Measurements from ENCODE around the gene PCF11. TPM values are rescaled to one million over a fixed set of nuclear protein-coding genes. Genes with fewer than 3 reads are reported as not detected.

PCF11 gene
- total RNA-seq, 2 donors from 2014 or later: 53.4 to 74.2 TPM

GRCh38 chr11:83116015-83116641 is 40.8 kb upstream of the PCF11 start:
- Histone ChIP-seq H3K9me3 (no peaks in the 10 kb centered on the region), H3K4me3 (no peak overlapping the region), H3K27me3 (no peaks in the 10 kb centered on the region), H3K27ac (no peak overlapping the region), H3K36me3 (replicated peaks in 1 of 2; ENCODE audit: insufficient read depth in 1 of 2, low read depth in 2 of 2) (no peaks in the 10 kb centered on the region), H3K4me1 (no peaks in the 10 kb centered on the region)
- DNase-seq (no peak), ATAC-seq (no peak)
- intact Hi-C loops (cut with DNase I): no loop called here
- WGBS, 2 donors: 80 to 94% methylated on average over 3 of the region's 3 CpGs
- TF ChIP-seq CTCF (IDR thresholded peaks at IDR 0.05): no peak

DNA sequence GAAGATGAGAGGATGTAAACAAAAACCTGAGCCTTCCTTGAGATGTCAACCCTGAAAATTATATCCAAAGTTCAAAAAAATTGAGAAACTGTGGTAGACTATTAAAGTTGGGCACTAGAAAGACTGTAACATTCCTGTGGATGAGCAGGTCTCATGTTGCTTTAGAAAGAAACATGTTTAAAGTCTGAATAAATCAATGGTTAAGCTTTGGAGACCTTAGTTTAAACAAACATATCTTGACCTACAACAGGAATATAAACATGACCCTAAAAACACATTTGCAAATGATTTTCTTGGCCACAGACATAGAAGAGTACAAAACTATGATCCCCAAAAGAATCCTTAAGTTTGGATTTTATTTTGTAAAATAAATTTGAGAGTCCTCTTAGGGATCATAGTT is 38.1 kb upstream of the PCF11 start:
- intact Hi-C loops (cut with DNase I): no loop called here
- no peaks in the 10 kb centered on the region for H3K27me3 ChIP-seq
- TF ChIP-seq POLR2A (IDR thresholded peaks at IDR 0.05): no peak
- no peak for TF ChIP-seq CTCF (IDR thresholded peaks at IDR 0.05)
- no peaks in the 10 kb centered on the region for H3K4me1 ChIP-seq
- ATAC-seq (no peak), DNase-seq (no peak)
- no peaks in the 10 kb centered on the region for H3K9me3 ChIP-seq
- H3K4me3 ChIP-seq: no peak overlapping the region
- H3K36me3 ChIP-seq (replicated peaks in 1 of 2; ENCODE audit: insufficient read depth in 1 of 2, low read depth in 2 of 2): no peaks in the 10 kb centered on the region
- H3K27ac ChIP-seq: no peak overlapping the region

GRCh38 chr11:83119216-83119615 is 37.7 kb upstream of the PCF11 start:
- Histone ChIP-seq H3K27ac (no peak overlapping the region), H3K27me3 (no peaks in the 10 kb centered on the region), H3K9me3 (no peaks in the 10 kb centered on the region), H3K36me3 (replicated peaks in 1 of 2; ENCODE audit: insufficient read depth in 1 of 2, low read depth in 2 of 2) (no peaks in the 10 kb centered on the region), H3K4me3 (no peak overlapping the region), H3K4me1 (no peaks in the 10 kb centered on the region)
- DNase-seq (no peak), ATAC-seq (no peak)
- 70 to 71% methylated on average over 3 of the region's 3 CpGs for WGBS, 2 donors
- TF ChIP-seq POLR2A (IDR thresholded peaks at IDR 0.05) (no peak), CTCF (IDR thresholded peaks at IDR 0.05) (no peak)
- intact Hi-C loops (cut with DNase I): no loop called here

DNA sequence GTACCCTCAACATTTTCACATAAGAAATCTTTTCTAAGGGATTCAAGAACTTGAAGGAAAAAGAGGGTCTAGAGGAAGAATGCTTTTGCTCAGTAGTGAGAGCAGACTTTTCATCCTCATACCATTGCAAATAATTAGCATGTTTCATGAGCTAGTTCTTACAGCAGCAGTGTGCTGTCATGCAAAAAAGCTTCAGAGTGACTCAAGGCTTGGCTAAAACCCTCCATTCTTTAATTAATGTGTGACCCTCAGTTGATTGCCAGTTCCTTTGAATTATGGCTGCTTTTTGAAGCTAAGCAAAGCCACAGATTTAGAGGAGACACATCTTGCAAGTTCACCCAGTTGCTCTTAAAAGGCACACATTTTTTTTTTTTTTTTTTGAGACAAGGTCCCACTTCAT is 36.6 kb upstream of the PCF11 start:
- no peaks in the 10 kb centered on the region for H3K4me1 ChIP-seq
- H3K36me3 ChIP-seq (replicated peaks in 1 of 2; ENCODE audit: insufficient read depth in 1 of 2, low read depth in 2 of 2): no peaks in the 10 kb centered on the region
- no peak for DNase-seq
- no peaks in the 10 kb centered on the region for H3K9me3 ChIP-seq
- no peak for TF ChIP-seq POLR2A (IDR thresholded peaks at IDR 0.05)
- TF ChIP-seq CTCF (IDR thresholded peaks at IDR 0.05): no peak
- intact Hi-C loops (cut with DNase I): no loop called here
- no peak for ATAC-seq
- no peak overlapping the region for H3K4me3 ChIP-seq
- no peak overlapping the region for H3K27ac ChIP-seq
- H3K27me3 ChIP-seq: no peaks in the 10 kb centered on the region

DNA sequence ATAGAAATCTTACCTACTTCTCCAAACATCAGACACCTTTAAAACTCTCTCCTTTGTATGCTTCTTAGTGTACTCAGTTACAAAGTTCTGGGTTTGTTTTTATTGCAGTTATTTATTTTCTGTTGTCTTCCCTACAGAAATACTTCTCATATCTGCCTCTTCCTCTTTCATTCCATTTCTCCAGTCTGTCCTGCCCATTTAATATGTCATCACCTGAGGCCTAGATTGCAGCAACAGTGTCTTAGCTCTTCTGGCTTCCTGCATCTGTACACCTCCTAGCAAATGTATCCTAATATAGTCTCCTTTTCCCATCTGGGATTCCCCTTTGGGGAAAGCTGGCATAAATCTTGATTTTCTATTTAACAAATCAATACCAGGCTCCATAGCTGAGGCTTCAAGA is 34.9 kb upstream of the PCF11 start:
- intact Hi-C loops (cut with DNase I): no loop called here

More for the DNA sequence above, 34.9 kb upstream of the PCF11 start:
- no peak for ATAC-seq
- no peaks in the 10 kb centered on the region for H3K36me3 ChIP-seq (replicated peaks in 1 of 2; ENCODE audit: insufficient read depth in 1 of 2, low read depth in 2 of 2)
- no peak for TF ChIP-seq CTCF (IDR thresholded peaks at IDR 0.05)
- no peak for TF ChIP-seq POLR2A (IDR thresholded peaks at IDR 0.05)
- H3K9me3 ChIP-seq: no peaks in the 10 kb centered on the region
- H3K4me1 ChIP-seq: no peaks in the 10 kb centered on the region
- H3K27me3 ChIP-seq: no peaks in the 10 kb centered on the region
- no peak overlapping the region for H3K27ac ChIP-seq
- no peak overlapping the region for H3K4me3 ChIP-seq
- DNase-seq: no peak
